ENCODE measurements around the gene PCSK5.

GRCh38 chr9:76116913-76117312 lies 226.4 kb downstream of the PCSK5 start:
- no peak for TF ChIP-seq POLR2A (IDR thresholded peaks at IDR 0.05; ENCODE audit: low read length)
- TF ChIP-seq GATA1 (IDR thresholded peaks at IDR 0.05; ENCODE audit: low read depth, low read length), result no peak
